CD4-positive, alpha-beta memory T cell (primary cell): ENCODE results near the gene CHCHD4. TPM values are rescaled to one million over a fixed set of nuclear protein-coding genes. Genes with fewer than 3 reads are reported as not detected.

ENCODE experiments used
- CTCF ChIA-PET: fragments of 350-600 bp; sonication (Branson Sonifier 250); formaldehyde crosslinking; loops from one replicate; lab custom pipeline; 2021; ENCODE audit warnings: inconsistent platforms; ENCODE audit not compliant: partially characterized antibody; lab: Charles Lee
- POLR2A ChIA-PET: fragments of 350-600 bp; sonication (Branson Sonifier 250); formaldehyde crosslinking; loops from one replicate; lab custom pipeline; 2021; ENCODE audit not compliant: partially characterized antibody; lab: Charles Lee
- DNase-seq, 5 donors: peaks; one replicate each; pipeline versions ENCODE4 v3.0.0 to v3.0.0-alpha.2; 2020 to 2022; ENCODE audit warnings: mixed read lengths in 1 of 5
- H3K27ac ChIP-seq: one replicate; pipeline ENCODE4 v1.7.0; 2013; ENCODE audit warnings: low read depth, low read length
- H3K27me3 ChIP-seq: 2 replicates; pipeline ENCODE4 v1.7.0; 2013; ENCODE audit warnings: mild to moderate bottlenecking, low read length, moderate library complexity; ENCODE audit not compliant: insufficient read depth
- H3K36me3 ChIP-seq: 2 replicates; pipeline ENCODE4 v1.7.0; 2013; ENCODE audit warnings: mild to moderate bottlenecking, low read length, moderate library complexity; ENCODE audit not compliant: insufficient read depth
- H3K4me1 ChIP-seq: 2 replicates; pipeline ENCODE4 v1.7.0; 2013; ENCODE audit warnings: mild to moderate bottlenecking, low read length, moderate library complexity; ENCODE audit not compliant: insufficient read depth
- H3K4me3 ChIP-seq, 2 donors: one replicate each; pipeline ENCODE4 v1.7.0; 2013; ENCODE audit warnings: low read length in 2 of 2, mild to moderate bottlenecking in 1 of 2
- H3K9me3 ChIP-seq, 2 donors: one replicate each; pipeline ENCODE4 v1.7.0; 2013; ENCODE audit warnings: low read length in 2 of 2, control low read depth in 1 of 2; ENCODE audit not compliant: control insufficient read depth in 1 of 2
- H3K27ac Mint-ChIP-seq, 7 donors: one replicate each; pipeline ENCODE4 v1.8.0; 2020 to 2021; ENCODE audit warnings: mixed read lengths in 7 of 7, mild to moderate bottlenecking in 6 of 7, inconsistent platforms in 3 of 7, moderate library complexity in 3 of 7
- H3K27me3 Mint-ChIP-seq, 2 donors: one replicate each; pipeline ENCODE4 v1.8.0; 2020 to 2021; ENCODE audit warnings: mixed read lengths in 2 of 2
- H3K36me3 Mint-ChIP-seq, 2 donors: one replicate each; pipeline ENCODE4 v1.8.0; 2020 to 2021; ENCODE audit warnings: mixed read lengths in 2 of 2, inconsistent platforms in 1 of 2, mild to moderate bottlenecking in 1 of 2
- H3K4me1 Mint-ChIP-seq, 4 donors: one replicate each; pipeline ENCODE4 v1.8.0; 2020 to 2021; ENCODE audit warnings: mixed read lengths in 4 of 4, mild to moderate bottlenecking in 1 of 4
- H3K4me3 Mint-ChIP-seq, 8 donors: one replicate each; pipeline ENCODE4 v1.8.0; 2020 to 2021; ENCODE audit warnings: mixed read lengths in 8 of 8, mild to moderate bottlenecking in 7 of 8, moderate library complexity in 6 of 8, inconsistent platforms in 3 of 8
- H3K9me3 Mint-ChIP-seq, 8 donors: one replicate each; pipeline ENCODE4 v1.8.0; 2020 to 2021; ENCODE audit warnings: mixed read lengths in 8 of 8, mild to moderate bottlenecking in 5 of 8, inconsistent platforms in 3 of 8, moderate library complexity in 1 of 8
- intact Hi-C: fragments of 100-400 bp; cut with micrococcal nuclease; formaldehyde crosslinking; loops from one replicate; pipeline ENCODE4 v1.15.1; 2023
- polyA plus RNA-seq, 2 donors: library from polyadenylated mRNA; unstranded; fragments of 300-500 nt; fragmentation: Illumina TruSeq; gene quantifications; one replicate each; pipeline ENCODE4 v1.2.3, GENCODE V29; 2021
- total RNA-seq, 2 experiments: library from RNA; stranded (reverse); gene quantifications; one replicate each; pipeline ENCODE4 v1.2.3, GENCODE V29; 2021

CHCHD4 gene
- total and polyA plus RNA-seq, 4 experiments from 2014 or later = 7.5 to 17.5 (median 13.4) TPM

DNA sequence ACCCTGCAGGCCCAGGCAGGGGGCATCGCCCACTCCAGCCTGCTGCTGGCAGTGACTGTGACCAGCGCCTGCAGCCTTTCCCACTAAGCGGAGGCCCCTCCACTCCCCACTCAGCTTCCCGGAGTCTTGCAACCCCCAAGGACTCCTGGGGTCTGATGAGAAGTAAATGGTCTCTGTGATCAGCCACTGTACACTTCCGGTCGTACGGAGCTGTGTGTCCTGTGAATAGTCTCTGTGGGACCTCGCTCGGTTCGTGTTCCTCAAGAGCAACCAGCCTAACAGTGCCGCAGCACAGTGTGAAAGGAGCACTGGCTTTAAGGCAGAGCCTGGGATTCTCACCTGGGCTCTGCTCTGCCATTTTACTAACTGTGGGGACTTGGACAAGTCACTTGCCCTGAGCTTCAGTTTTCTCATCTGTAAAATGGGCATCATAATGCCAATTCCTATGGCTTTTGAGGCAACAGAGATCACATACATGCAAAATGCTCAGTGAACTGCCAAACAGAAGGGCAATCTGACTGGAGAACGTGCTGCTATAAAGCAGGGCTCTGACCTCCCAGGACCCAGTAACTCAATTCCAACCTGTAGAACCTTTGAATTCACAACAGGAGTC lies 26.9 kb upstream of the CHCHD4 start:
- intact Hi-C loops = no loop called here
- DNase-seq = no peak
- no peak overlapping the region for H3K4me3 ChIP-seq
- peaks cover 4 to 23% (median 7%) of the 10 kb centered on the region in 4 donors for H3K4me1 Mint-ChIP-seq
- H3K4me1 ChIP-seq = no peaks in the 10 kb centered on the region
- no peak overlapping the region for H3K27ac ChIP-seq
- peaks cover 46 to 66% of the 10 kb centered on the region in 2 donors for H3K36me3 Mint-ChIP-seq
- H3K4me3 Mint-ChIP-seq = no peak overlapping the region
- ChIA-PET CTCF (interaction anchor here (1.2 to 1.5 kb wide), 3 partner anchors 17 to 27 kb away, joined by 3 read pairs; partner anchors contain the start of gene CHCHD4), POLR2A (interaction anchor here (0.8 to 18.6 kb wide), 5 partner anchors 21 to 27 kb away, joined by 3 to 342 read pairs (median 4); partner anchors contain the start of genes CHCHD4, LSM3, TMEM43 and XPC)
- H3K27me3 Mint-ChIP-seq = no peaks in the 10 kb centered on the region
- H3K9me3 Mint-ChIP-seq = no peaks in the 10 kb centered on the region
- H3K27me3 ChIP-seq = no peaks in the 10 kb centered on the region
- H3K36me3 ChIP-seq = peaks cover 59% of the 10 kb centered on the region
- H3K27ac Mint-ChIP-seq = peak overlapping the region in 1 of 7 donors; percentile 41
- H3K9me3 ChIP-seq = no peaks in the 10 kb centered on the region

DNA sequence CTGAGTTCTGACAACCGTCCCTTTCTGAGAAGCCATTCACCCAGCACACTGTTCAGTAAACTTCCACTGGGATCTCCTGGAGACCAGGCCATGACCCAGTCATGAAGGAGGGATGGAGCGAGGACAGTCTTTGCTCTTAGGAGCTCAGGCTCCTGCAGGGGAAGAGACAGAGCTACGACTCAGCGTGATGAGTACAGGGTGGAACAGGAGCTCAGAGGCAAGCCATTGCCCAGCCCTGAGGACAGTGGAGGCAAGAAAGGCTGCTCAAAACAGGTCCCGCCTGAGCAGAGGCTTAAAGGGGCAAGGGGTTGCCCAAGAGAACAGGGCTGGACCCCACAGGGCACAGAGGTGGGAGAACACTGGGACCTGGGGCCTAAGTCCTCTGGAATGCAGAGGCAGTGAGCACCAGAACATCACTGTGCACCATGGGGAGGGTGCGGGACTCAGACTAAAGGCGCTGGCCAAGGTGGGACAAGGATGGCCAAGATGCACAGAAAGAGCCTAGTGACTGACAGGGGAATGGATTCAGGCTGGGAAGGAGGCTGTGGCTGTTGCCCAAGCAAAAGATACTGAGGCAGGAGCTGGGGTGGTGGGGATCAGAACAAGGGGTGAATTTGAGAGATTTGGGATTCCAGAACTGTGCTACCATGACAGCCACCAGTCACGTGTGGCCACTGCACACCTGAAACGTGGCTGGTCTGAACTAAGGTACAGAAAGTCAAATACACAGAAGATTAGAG lies 26.0 kb upstream of the CHCHD4 start:
- no peaks in the 10 kb centered on the region for H3K9me3 Mint-ChIP-seq
- H3K4me3 Mint-ChIP-seq = no peak overlapping the region
- peak overlapping the region; percentile 40 to 91 (median 84) for H3K27ac Mint-ChIP-seq
- H3K4me1 Mint-ChIP-seq = peaks cover 11 to 24% (median 12%) of the 10 kb centered on the region in 4 donors
- ChIA-PET CTCF (interaction anchor here (1.2 to 1.5 kb wide), 3 partner anchors 17 to 27 kb away, joined by 3 read pairs; partner anchors contain the start of gene CHCHD4), POLR2A (interaction anchor here (1.0 to 18.6 kb wide), 4 partner anchors 10 to 28 kb away, joined by 3 to 342 read pairs (median 10); partner anchors contain the start of genes CHCHD4, LSM3, TMEM43 and XPC)
- no peaks in the 10 kb centered on the region for H3K27me3 Mint-ChIP-seq
- no peak for DNase-seq
- intact Hi-C loops = no loop called here
- Histone ChIP-seq H3K4me3 (no peak overlapping the region), H3K9me3 (no peaks in the 10 kb centered on the region), H3K27ac (no peak overlapping the region), H3K36me3 (peaks cover 60% of the 10 kb centered on the region), H3K27me3 (no peaks in the 10 kb centered on the region), H3K4me1 (peaks cover 6% of the 10 kb centered on the region)
- peaks cover 40 to 66% of the 10 kb centered on the region in 2 donors for H3K36me3 Mint-ChIP-seq

DNA sequence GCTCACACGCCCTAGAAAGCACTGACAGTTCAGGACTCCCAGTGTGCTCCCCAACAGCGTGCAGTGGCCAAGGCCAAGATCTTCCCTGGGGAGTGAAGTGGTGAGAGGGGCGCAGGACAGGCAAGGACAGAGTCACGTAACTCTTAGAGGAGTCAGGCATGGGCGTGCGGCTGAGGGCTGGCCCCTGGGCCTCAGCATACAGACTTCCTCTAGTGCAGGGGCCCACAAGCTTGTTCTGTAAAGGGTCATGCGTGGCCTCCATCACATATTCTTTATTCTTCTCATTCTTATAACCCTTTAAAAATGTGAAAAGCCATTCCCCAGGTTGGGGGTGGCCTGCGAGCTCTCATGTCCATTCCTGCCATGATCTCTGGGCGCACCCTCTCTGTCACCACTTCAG lies 25.4 kb upstream of the CHCHD4 start:
- peaks cover 40 to 67% of the 10 kb centered on the region in 2 donors for H3K36me3 Mint-ChIP-seq

DNA sequence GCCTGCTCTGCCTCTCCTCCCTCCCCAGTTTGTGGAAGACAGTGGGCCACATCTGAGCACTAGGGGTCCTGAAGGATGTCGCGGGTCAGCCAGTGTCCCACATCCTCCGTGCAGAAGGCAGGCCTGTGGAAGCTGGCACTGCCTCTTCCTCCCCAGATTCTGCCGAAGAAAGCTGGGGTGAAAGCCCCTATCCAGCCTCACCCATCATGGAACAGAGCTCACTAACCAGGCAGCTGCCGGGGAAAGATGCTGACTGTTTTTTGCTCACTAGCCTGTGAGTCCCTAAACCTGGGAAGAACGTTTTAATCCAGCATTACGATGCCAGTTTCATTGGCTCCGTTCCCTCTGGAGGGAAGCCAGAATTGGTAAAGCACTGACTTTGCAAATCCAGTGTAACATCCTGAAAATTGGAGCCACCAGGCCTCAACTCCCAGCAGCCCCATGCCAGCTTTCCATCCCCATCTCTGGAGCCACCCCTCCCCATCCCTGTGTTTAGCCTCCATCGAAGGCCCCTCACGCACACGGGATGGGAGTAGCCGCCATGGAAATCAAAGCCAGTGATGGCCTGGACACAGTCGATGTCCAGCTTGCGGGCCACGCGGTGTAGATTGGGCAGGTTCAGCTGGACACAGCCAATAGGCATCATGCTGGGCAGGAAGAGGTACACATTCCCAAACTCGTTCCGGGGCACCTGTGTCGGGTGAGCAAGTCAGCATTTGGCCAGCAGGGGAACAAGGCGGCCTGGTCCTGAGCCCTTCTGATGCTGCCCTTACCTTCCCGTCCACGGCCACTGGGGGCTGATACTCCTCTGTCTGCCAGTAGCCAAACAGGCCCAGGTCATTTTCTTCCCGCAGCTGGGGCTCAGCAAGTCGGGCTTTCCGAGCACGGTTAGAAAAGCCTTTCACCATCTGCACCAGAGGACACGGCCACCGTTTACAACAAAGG lies 23.6 kb upstream of the CHCHD4 start:
- Histone ChIP-seq H3K36me3 (peaks cover 54% of the 10 kb centered on the region), H3K9me3 (no peaks in the 10 kb centered on the region), H3K27ac (no peak overlapping the region), H3K4me3 (no peak overlapping the region), H3K4me1 (peaks cover 29% of the 10 kb centered on the region), H3K27me3 (no peaks in the 10 kb centered on the region)
- POLR2A ChIA-PET = interaction anchor here (3.3 to 18.6 kb wide), 2 partner anchors 19 to 30 kb away, joined by 16 to 342 read pairs; partner anchors contain the start of genes CHCHD4, LSM3, TMEM43 and XPC
- Mint-ChIP-seq H3K27ac (peak overlapping the region; percentile 40 to 100 (median 79)), H3K4me3 (no peak overlapping the region), H3K9me3 (no peaks in the 10 kb centered on the region), H3K4me1 (peaks cover 18 to 45% (median 27%) of the 10 kb centered on the region in 4 donors), H3K27me3 (no peaks in the 10 kb centered on the region), H3K36me3 (peaks cover 28 to 58% of the 10 kb centered on the region in 2 donors)
- CTCF ChIA-PET = no interaction called here
- DNase-seq = no peak
- intact Hi-C loops = no loop called here

More for the DNA sequence above, 25.4 kb upstream of the CHCHD4 start:
- no peak overlapping the region for H3K4me3 Mint-ChIP-seq
- H3K9me3 Mint-ChIP-seq = no peaks in the 10 kb centered on the region
- DNase-seq = no peak
- no peaks in the 10 kb centered on the region for H3K27me3 ChIP-seq
- H3K27ac Mint-ChIP-seq = peak overlapping the region in 6 of 7 donors; percentile 15 to 75 (median 49)
- intact Hi-C loops = no loop called here
- POLR2A ChIA-PET = interaction anchor here (1.0 to 18.6 kb wide), 3 partner anchors 9 to 28 kb away, joined by 3 to 342 read pairs (median 16); partner anchors contain the start of genes CHCHD4, LSM3, TMEM43 and XPC
- no peak overlapping the region for H3K27ac ChIP-seq
- H3K4me1 ChIP-seq = peaks cover 12% of the 10 kb centered on the region
- H3K9me3 ChIP-seq = no peaks in the 10 kb centered on the region
- H3K4me3 ChIP-seq = no peak overlapping the region
- H3K36me3 ChIP-seq = peaks cover 66% of the 10 kb centered on the region
- CTCF ChIA-PET = interaction anchor here (1.2 kb wide), 1 partner anchor 26 kb away, joined by 3 read pairs; the partner anchor contains the start of gene CHCHD4
- peaks cover 14 to 28% (median 17%) of the 10 kb centered on the region in 4 donors for H3K4me1 Mint-ChIP-seq
- H3K27me3 Mint-ChIP-seq = no peaks in the 10 kb centered on the region

DNA sequence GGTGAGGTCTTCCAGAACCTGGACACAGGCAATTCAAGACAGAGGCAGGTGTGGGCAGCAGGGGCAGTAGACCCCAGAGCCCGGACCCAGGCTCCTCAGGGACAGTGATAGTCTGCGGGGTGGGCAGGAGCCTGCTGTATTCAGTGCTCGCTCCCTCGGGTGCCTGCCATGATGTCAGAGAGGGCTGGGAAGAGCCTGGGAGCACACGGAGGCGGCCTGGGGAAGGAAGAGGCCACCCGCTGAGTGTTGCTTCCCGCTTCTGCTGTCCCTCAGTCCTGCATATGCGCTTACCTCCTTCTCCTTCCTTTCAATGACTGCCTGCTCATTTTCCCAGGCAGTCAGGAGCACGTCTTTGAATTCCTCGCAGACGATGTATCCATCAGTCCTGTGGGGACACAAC lies 22.9 kb upstream of the CHCHD4 start:
- no peaks in the 10 kb centered on the region for H3K27me3 Mint-ChIP-seq

DNA sequence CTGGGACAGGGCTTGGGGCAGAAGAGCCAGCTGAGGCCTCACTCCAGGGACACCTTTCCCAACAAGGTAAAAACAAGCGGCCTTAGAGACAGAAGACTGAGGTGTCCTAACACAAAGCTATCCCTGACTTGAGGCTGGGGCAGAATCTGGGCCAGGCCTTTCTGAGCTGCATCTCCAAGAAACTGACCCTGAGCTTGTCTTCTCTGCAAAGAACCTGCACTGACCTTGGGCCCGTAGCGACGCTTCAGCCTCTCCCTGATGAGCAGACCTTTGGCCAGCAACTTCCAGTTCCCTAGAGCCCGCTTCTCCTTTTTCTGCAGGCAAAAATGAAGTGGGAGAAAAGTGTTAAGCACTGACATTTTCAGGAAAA lies 22.4 kb upstream of the CHCHD4 start:
- peak overlapping the region; percentile 85 to 100 (median 100) for H3K27ac Mint-ChIP-seq
- CTCF ChIA-PET = interaction anchor here (3.8 to 5.8 kb wide), 2 partner anchors 22 to 28 kb away, joined by 18 to 41 read pairs; partner anchors contain the start of genes CHCHD4 and TMEM43

More for the DNA sequence above, 22.9 kb upstream of the CHCHD4 start:
- Mint-ChIP-seq H3K9me3 (no peaks in the 10 kb centered on the region), H3K4me1 (peaks cover 24 to 48% (median 34%) of the 10 kb centered on the region in 4 donors), H3K36me3 (peaks cover 28 to 56% of the 10 kb centered on the region in 2 donors), H3K4me3 (no peak overlapping the region), H3K27ac (peak overlapping the region; percentile 64 to 100 (median 99))
- Histone ChIP-seq H3K9me3 (no peaks in the 10 kb centered on the region), H3K4me3 (no peak overlapping the region), H3K27ac (no peak overlapping the region), H3K4me1 (peaks cover 36% of the 10 kb centered on the region), H3K27me3 (no peaks in the 10 kb centered on the region), H3K36me3 (peaks cover 49% of the 10 kb centered on the region)
- DNase-seq = no peak
- intact Hi-C loops = no loop called here
- POLR2A ChIA-PET = interaction anchor here (18.6 kb wide), 1 partner anchor 19 kb away, joined by 342 read pairs; the partner anchor contains the start of genes CHCHD4 and TMEM43
- CTCF ChIA-PET = interaction anchor here (3.8 to 5.8 kb wide), 2 partner anchors 23 to 28 kb away, joined by 18 to 41 read pairs; partner anchors contain the start of genes CHCHD4 and TMEM43

More for the DNA sequence above, 22.4 kb upstream of the CHCHD4 start:
- H3K36me3 ChIP-seq = peaks cover 44% of the 10 kb centered on the region
- Mint-ChIP-seq H3K4me1 (peaks cover 30 to 51% (median 39%) of the 10 kb centered on the region in 4 donors), H3K4me3 (no peak overlapping the region), H3K36me3 (peaks cover 25 to 57% of the 10 kb centered on the region in 2 donors), H3K27me3 (no peaks in the 10 kb centered on the region), H3K9me3 (no peaks in the 10 kb centered on the region)
- H3K4me3 ChIP-seq = no peak overlapping the region
- peak overlapping the region; percentile 95 for H3K27ac ChIP-seq
- no peak for DNase-seq
- H3K4me1 ChIP-seq = peaks cover 42% of the 10 kb centered on the region
- no peaks in the 10 kb centered on the region for H3K27me3 ChIP-seq
- intact Hi-C loops = no loop called here
- no peaks in the 10 kb centered on the region for H3K9me3 ChIP-seq
- POLR2A ChIA-PET = interaction anchor here (0.8 to 18.6 kb wide), 3 partner anchors 18 to 285 kb away, joined by 3 to 342 read pairs (median 220); partner anchors contain the start of genes CHCHD4, LSM3, TMEM43 and XPC
